ENCODE results near the gene RFX2. TPM values are rescaled to one million over a fixed set of nuclear protein-coding genes. Genes with fewer than 3 reads are reported as not detected.

Gene RFX2
- polyA plus RNA-seq, 2 of the 4 experiments (the other 2 are of a cell fraction): 3.7 to 3.9 TPM

DNA sequence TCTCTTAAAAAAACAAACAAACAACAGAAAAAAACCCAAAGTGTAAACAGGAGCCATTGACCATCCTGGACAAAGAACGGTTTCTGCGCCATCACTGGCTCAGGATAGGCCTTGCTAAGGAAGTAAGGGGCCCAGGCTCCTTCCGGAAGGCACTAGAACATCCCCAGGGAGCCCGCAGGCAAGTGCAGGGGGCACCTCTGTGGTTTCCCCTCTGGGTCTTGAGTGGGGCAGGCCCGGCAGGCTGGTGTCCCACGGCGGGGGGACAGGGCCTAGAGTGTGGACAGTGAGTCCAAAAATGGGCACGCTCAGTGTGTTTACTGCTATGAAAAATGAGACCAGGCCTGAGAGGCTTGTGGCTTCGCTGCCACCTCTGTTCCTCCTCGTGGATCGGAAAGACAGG lies 117.5 kb downstream of the RFX2 start:
- Histone ChIP-seq H3K9me3 (no peaks in the 10 kb centered on the region), H3K4me3 (no peak overlapping the region), H3K4me1 (peaks cover 5% of the 10 kb centered on the region; the same call in 1 of the 3 replicates), H3K27ac (no peak overlapping the region), H3K4me2 (no peak overlapping the region)
- TF ChIP-seq ELK1 (IDR thresholded peaks at IDR 0.05; ENCODE audit: low read depth, low read length): no peak
- TF ChIP-seq, protein P1, sequence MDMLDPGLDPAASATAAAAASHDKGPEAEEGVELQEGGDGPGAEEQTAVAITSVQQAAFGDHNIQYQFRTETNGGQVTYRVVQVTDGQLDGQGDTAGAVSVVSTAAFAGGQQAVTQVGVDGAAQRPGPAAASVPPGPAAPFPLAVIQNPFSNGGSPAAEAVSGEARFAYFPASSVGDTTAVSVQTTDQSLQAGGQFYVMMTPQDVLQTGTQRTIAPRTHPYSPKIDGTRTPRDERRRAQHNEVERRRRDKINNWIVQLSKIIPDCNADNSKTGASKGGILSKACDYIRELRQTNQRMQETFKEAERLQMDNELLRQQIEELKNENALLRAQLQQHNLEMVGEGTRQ (IDR thresholded peaks at IDR 0.05): no peak
- TF ChIP-seq ESRRA (IDR thresholded peaks at IDR 0.05; ENCODE audit: borderline replicate concordance, low read length): no peak
- TF ChIP-seq MAX (IDR thresholded peaks at IDR 0.05): no peak
- no peak for TF ChIP-seq KDM5A (IDR thresholded peaks at IDR 0.05)
- no peak for TF ChIP-seq HOXB5 (CRISPR knock-in tag; IDR thresholded peaks at IDR 0.05)
- TF ChIP-seq MYC (IDR thresholded peaks at IDR 0.05; ENCODE audit: borderline replicate concordance, low read length): no peak
- no peak for TF ChIP-seq KDM1A (IDR thresholded peaks at IDR 0.05; ENCODE audit: low read depth)
- no peak for TF ChIP-seq POLR2AphosphoS2 (conservative IDR thresholded peaks at IDR 0.05; ENCODE audit: low read length)
- no peak for TF ChIP-seq NPAS2 (CRISPR knock-in tag; IDR thresholded peaks at IDR 0.05; ENCODE audit: borderline replicate concordance)
- no peak for TF ChIP-seq HEYL (CRISPR knock-in tag; IDR thresholded peaks at IDR 0.05)
- TF ChIP-seq RARB (CRISPR knock-in tag; IDR thresholded peaks at IDR 0.05): no peak
- TF ChIP-seq, protein P2, sequence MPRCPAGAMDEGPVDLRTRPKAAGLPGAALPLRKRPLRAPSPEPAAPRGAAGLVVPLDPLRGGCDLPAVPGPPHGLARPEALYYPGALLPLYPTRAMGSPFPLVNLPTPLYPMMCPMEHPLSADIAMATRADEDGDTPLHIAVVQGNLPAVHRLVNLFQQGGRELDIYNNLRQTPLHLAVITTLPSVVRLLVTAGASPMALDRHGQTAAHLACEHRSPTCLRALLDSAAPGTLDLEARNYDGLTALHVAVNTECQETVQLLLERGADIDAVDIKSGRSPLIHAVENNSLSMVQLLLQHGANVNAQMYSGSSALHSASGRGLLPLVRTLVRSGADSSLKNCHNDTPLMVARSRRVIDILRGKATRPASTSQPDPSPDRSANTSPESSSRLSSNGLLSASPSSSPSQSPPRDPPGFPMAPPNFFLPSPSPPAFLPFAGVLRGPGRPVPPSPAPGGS (IDR thresholded peaks at IDR 0.05): no peak
- TF ChIP-seq ZSCAN20 (CRISPR knock-in tag; IDR thresholded peaks at IDR 0.05): no peak
- TF ChIP-seq JUN (IDR thresholded peaks at IDR 0.05): no peak
- TF ChIP-seq, protein P3, sequence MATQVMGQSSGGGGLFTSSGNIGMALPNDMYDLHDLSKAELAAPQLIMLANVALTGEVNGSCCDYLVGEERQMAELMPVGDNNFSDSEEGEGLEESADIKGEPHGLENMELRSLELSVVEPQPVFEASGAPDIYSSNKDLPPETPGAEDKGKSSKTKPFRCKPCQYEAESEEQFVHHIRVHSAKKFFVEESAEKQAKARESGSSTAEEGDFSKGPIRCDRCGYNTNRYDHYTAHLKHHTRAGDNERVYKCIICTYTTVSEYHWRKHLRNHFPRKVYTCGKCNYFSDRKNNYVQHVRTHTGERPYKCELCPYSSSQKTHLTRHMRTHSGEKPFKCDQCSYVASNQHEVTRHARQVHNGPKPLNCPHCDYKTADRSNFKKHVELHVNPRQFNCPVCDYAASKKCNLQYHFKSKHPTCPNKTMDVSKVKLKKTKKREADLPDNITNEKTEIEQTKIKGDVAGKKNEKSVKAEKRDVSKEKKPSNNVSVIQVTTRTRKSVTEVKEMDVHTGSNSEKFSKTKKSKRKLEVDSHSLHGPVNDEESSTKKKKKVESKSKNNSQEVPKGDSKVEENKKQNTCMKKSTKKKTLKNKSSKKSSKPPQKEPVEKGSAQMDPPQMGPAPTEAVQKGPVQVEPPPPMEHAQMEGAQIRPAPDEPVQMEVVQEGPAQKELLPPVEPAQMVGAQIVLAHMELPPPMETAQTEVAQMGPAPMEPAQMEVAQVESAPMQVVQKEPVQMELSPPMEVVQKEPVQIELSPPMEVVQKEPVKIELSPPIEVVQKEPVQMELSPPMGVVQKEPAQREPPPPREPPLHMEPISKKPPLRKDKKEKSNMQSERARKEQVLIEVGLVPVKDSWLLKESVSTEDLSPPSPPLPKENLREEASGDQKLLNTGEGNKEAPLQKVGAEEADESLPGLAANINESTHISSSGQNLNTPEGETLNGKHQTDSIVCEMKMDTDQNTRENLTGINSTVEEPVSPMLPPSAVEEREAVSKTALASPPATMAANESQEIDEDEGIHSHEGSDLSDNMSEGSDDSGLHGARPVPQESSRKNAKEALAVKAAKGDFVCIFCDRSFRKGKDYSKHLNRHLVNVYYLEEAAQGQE (IDR thresholded peaks at IDR 0.05): no peak
- TF ChIP-seq HOXB13 (CRISPR knock-in tag; IDR thresholded peaks at IDR 0.05; ENCODE audit: low read depth): no peak
- no peak for TF ChIP-seq MAFK (IDR thresholded peaks at IDR 0.05; ENCODE audit: partially characterized antibody)
- no peak for TF ChIP-seq CTCF (IDR thresholded peaks at IDR 0.05)
- no peak for FAIRE-seq
- 94% methylated on average over 10 of the region's 11 CpGs for WGBS (ENCODE audit: missing lambda C conversion rate)
- CTCF ChIA-PET: interaction anchor here (0.8 to 1.6 kb wide), 2 partner anchors 29 to 55 kb away, joined by 4 to 5 read pairs; no protein-coding TSS in a partner anchor
- POLR2A ChIA-PET: interaction anchor here (0.7 kb wide), 1 partner anchor 13 kb away, joined by 3 read pairs; no protein-coding TSS in a partner anchor
- DNase-seq (ENCODE audit: low read depth in 1 of 2, low spot score in 1 of 2): no peak
- ATAC-seq: no peak
